Measurements from ENCODE around the gene COQ8B.
"Not testable (repeated sequence)": the region's sequence is repeated elsewhere in the genome, so short reads cannot be mapped to it uniquely, and the experiment has no call there.

Gene COQ8B

GRCh38 chr19:40741527-40742390 lies 25.1 kb upstream of the COQ8B start:
- no peak for DNase-seq

DNA sequence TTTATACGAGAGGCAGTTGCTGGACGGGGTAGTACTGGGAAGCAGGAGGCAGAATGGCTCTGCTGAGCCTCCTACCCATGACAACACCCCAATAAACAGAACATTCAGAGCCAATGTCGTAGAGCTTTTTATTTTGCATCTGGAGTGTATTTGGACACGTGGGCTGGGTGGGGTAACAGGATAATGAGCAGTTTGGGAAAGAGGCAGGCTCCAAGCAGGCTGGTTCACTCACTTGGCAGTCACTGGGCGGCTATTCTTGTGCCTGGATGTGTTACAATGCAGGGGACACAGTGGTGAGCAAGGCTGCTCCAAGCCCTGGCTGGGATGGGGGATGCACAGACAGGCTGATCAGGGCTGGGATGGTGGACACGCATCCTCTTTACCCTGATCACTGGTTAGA lies 24.1 kb upstream of the COQ8B start:
- DNase-seq: no peak

- DNase-seq: no peak
Observed at GRCh38 chr19:40739871-40740703, 23.4 kb upstream of the COQ8B start.

GRCh38 chr19:40739030-40739839 lies 22.5 kb upstream of the COQ8B start:
- no peak for DNase-seq

DNA sequence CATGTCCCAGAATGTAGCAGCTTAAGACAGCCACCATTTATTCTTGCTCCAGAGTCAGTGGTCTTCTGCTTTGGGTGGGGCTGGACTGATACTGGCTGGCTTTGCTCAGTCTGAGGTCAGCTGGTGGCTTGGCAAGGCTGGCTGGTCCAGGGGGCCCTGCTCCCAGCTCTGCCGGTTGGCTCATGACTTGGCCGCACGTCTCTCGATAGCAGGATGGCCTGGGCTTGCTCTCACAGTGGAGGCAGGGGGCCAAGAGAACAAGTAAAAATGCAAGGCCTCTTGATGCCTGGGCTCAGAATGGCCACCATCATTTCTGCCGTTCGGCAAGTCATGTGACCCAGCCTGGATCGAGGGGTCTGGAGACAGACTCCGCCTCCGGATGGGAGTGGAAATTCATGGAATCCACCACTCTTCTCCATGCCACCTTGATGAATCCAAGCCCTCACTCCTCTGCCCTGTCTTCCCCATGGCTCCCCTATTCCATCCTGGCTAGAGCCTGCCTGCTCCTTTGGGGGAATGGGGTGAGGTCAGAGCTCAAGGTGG lies 20.5 kb upstream of the COQ8B start:
- no peak for DNase-seq

- DNase-seq: no peak
Observed at GRCh38 chr19:40736661-40737060, 20.0 kb upstream of the COQ8B start.

DNA sequence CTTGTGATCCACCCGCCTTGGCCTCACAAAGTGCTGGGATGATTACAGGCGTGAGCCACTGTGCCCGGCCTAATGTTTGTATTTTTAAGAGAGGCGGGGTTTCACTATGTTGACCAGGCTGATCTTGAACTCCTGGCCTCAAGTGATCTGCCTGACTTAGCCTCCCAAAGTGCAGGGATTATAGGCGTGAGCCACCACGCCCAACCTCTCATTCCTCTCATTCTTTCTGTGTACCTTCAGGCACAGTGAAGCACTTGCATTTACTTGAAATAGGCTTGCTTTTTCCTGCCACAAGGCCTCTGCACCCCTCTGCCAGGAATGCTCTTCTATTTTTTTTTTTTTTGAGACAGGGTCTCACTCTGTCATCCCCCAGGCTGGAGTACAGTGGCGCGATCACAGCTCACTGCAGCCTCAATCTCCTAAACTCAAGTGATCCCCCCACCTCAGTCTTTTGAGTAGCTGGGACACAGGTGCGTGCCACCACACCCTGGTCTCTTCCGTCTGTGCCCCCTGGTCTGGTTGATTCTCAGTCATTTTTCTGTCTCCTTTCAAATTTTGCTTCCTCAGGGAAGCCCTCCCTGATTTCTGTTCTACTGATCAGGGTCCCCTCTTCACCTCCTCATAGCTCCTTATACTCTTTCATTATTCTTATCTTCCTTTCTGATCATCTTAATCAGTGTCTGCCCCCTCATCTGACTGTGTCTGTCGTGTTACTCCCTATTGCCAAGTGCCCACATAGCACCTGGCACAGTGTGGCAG lies 18.5 kb upstream of the COQ8B start:
- no peak for DNase-seq

- DNase-seq: no peak
Observed at GRCh38 chr19:40733149-40733548, 16.5 kb upstream of the COQ8B start.

- not testable (repeated sequence) for DNase-seq
Observed at GRCh38 chr19:40732304-40732703, 15.6 kb upstream of the COQ8B start.

- DNase-seq: not testable (repeated sequence)
Observed at GRCh38 chr19:40730065-40730464, 13.4 kb upstream of the COQ8B start.

DNA sequence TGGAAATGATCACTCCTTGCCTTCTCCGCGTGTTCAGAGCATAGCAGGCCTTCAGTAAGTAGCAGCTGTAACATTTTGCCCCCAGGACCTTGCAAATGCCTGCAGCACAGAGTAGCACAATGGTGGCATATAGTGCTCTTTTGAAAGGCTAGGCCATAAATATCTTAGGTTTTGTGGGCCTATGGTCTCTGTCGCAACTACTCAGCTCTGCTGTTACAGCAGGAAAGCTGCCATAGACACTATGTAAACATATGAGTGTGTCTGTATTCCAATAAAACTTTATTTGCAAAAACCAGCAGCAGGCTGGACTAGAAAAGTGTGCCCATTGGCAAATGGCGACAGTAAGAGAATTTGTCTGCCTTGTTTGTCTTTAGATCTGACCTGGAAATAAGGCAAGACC lies 9.6 kb upstream of the COQ8B start:
- DNase-seq: no peak

DNA sequence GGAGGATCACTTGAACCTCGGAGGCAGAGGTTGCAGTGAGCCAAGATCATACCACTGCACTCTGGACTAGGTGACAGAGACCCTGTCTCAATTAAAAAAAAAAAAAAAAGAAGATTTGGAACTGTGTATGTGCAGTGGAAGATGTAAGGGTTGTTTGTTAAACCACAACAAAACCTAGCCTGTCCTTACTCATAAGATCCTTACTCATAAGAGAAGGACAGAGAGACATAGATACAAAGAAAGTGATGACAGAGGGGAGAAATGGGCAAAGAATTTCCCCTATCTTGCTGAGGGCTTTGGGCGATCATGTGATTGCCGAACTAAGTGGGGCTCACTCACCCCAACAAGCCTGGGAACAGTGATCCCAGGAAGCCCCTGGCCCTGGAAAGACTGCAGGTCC lies 8.2 kb upstream of the COQ8B start:
- no peak for DNase-seq

DNA sequence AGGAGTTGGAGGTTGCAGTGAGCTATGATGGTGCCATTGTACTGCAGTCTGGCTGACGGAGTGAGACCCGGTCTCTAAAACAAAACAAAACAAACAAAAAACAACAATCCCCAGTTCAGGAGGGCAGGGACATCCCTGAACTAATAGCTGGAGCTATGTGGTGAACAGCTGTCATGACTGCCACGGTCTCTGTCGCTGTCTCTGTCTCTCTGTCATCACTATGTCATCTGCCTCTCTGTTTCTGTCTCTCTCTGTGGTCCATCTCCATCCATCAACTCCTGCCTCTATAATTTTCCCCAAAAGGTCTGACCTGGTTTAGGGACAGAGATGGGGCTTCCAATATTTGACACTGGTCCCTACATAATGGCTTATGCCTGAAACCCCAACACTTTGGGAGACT lies 7.6 kb upstream of the COQ8B start:
- DNase-seq: no peak

DNA sequence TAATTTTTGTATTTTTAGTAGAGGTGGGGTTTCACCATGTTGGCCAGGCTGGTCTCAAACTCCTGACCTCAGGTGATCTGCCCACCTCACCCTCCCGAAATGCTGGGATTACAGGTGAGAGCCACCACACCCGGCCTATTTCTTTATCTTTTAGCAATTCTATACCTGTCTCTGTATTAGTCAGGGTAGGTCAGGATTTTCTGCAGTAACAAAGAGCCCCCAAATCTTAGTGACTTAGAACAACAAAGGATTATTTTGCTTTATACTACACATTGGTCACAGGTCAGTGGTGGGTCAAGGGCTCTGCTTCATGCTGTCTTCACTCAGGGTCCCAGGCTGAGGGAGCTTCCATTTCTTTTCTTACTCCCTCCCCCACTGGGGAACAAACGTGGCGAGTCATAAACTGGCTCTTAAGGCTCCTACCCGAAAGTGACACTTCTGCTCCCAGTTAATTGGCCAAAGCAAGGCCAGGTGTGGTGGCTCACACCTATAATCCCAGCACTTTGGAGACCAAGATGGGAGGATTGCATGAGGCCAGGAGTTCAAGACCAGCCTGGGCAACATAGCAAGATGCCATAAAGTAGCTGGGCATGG lies 7.1 kb upstream of the COQ8B start:
- no peak for DNase-seq

DNA sequence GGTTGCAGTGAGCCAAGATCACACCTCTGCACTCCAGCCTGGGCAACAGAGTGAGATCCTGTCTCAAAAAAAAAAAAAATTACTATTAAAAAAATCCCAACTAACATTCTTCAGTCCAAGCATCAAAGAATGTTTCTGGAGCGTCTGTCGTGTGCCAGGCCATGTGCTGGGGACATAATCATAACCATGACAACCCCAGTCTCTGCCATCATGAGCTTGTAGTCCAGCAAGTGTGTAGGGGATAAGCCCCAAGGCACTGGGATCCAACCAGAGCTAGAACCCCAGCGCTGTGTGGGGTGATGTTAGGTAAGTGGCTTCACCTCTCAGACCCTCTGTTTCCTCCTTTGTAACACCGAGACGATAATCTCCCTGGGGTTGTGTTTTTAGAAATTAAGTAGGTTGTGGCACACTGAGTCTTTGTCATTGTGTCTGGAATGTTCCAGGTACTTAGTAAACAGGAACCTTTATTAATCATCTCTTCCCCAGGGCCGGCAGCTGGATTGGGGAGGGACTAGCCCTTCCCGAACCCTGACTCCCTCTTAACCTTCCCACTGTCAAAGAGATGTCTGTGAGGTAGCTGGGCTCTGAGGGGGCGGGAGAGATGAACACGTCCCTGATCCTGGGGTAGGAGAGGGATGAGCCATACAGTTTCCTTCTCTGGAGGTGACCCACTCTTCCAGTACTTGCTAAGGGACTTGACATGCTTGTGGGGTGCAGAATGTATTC lies 5.4 kb upstream of the COQ8B start:
- DNase-seq: no peak

- DNase-seq: no peak
Observed at GRCh38 chr19:40721140-40721486, 4.4 kb upstream of the COQ8B start.

DNA sequence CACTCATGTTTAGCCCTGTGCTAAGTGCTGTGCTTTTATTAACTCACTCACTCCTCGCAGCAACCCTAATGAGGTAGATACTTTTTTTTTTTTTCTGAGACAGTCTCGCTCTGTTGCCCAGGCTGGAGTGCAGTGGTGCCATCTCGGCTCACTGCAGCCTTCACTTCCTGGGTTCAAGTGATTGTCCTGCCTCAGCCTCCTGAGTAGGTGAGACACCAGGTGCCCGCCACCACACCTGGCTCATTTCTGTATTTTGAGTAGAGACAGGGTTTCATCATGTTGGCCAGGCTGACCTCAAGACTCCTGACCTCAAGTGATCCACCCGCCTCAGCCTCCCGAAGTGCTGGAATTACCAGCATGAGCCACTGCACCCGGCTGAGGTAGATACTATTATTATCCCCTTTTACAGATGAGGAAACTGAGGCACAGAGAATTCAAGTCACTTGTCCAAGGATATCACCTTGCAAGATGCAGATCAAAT lies 2.8 kb upstream of the COQ8B start:
- no peak for DNase-seq

DNA sequence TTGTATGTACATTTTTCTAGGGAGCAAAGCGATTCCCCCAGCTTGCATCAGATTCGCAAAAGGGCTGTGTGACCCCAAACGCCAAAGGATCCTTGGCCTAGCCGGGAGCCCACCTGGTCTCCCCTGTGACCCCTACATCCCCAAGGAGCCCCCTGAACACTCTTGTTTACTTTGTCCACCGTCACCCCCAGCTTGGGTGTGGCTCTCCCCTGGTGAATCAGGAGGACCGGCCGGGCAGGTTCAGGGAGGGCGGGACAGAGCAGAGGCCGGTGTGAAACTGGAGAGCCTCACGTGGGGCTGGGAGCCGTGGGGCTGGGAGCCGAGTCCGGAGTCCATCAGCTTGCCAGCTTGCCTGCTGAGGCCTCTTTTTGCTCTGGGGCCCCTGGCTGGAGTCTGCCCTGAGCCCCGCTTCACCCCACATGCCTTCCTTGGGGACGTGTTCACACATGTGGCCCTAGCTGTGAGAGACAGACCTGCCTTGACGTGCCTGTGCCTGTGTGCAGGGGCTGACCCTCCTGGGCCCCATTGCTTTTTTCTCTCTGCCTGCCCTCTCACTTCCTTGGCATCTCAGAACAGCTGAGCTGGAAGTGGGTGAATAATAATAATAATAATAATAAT lies 2.2 kb upstream of the COQ8B start:
- DNase-seq: no peak

- DNase-seq: no peak
Observed at GRCh38 chr19:40717880-40718773, 1.4 kb upstream of the COQ8B start.

Measured in CD4-positive, alpha-beta T cell treated with Interleukin-1 beta for 1 hour (primary cell).